Measurements from ENCODE around the gene HEXB. TPM values are rescaled to one million over a fixed set of nuclear protein-coding genes. Genes with fewer than 3 reads are reported as not detected.

The HEXB gene
- total and polyA plus RNA-seq, 2 of the 8 experiments (the other 6 are each of a cell fraction or from before 2014, with no cell fraction given) = 39.7 to 69.2 TPM

DNA sequence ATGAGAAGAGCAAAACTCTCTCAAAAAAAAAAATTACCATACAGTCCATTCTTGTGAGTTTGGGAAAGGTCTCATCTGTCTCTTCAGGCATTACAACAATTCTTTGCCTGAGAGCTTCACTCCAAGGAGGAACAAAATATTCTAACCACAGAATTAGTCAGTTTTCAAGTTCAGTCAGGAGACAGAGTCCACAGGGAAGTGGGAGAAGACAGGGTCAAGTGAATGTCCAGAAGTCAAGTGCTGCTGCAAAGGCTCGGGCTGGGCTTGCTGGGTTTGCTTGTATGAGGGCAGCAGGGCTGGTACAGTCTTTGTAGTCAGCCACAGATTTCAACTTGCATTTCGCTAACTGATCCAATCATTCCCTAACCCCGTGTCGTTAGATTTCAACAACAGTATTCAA lies 17.6 kb upstream of the HEXB start:
- Histone ChIP-seq H3K79me1 (ENCODE audit: low read depth, low read length) (no peaks in the 10 kb centered on the region), H3K4ac (replicated peaks; ENCODE audit: insufficient read length, low read depth, low read length) (no peak overlapping the region), H3K4me2 (ENCODE audit: insufficient read depth in 1 of 2, low read depth in 2 of 2, low read length in 2 of 2) (no peak overlapping the region), H3K23me2 (ENCODE audit: low read depth, low read length) (no peaks in the 10 kb centered on the region; the same call in 1 of the 2 replicates), H2BK5ac (ENCODE audit: low read depth, low read length) (no peak overlapping the region), H2BK120ac (replicated peaks; ENCODE audit: low read depth, low read length) (no peak overlapping the region), H3K79me2 (ENCODE audit: control insufficient read depth in 1 of 2, insufficient read depth in 2 of 2, low read length in 2 of 2) (no peaks in the 10 kb centered on the region), H3K4me1 (replicated peaks in 1 of 4; ENCODE audit: control insufficient read depth in 3 of 4, insufficient read depth in 4 of 4, low read length in 3 of 4) (peaks cover 0 to 5% (median 0%) of the 10 kb centered on the region in 4 experiments; a peak in 3 of 7 replicates), H4K5ac (ENCODE audit: insufficient read length, low read depth, low read length) (no peak overlapping the region), H2AK5ac (ENCODE audit: low read depth, low read length) (no peak overlapping the region), H3K4me3 (ENCODE audit: extremely low read depth in 1 of 4, insufficient read depth in 2 of 4, low read depth in 3 of 4, low read length in 4 of 4) (no peak overlapping the region), H3K9me3 (ENCODE audit: insufficient read depth in 2 of 2, low read depth in 1 of 2, low read length in 1 of 2) (no peaks in the 10 kb centered on the region), H3K23ac (ENCODE audit: insufficient read length) (no peak overlapping the region), H3K9ac (replicated peaks in 1 of 4; ENCODE audit: extremely low read depth in 1 of 4, low read depth in 3 of 4, low read length in 3 of 4) (no peak overlapping the region), H2AFZ (ENCODE audit: low read length) (no peak overlapping the region), H3K27me3 (replicated peaks in 1 of 4; ENCODE audit: control insufficient read depth in 3 of 4, extremely low read depth in 1 of 4, insufficient read depth in 3 of 4, low read length in 3 of 4) (no peaks in the 10 kb centered on the region), H3K36me3 (ENCODE audit: control insufficient read depth in 2 of 4, insufficient read depth in 4 of 4, low read length in 3 of 4) (no peaks in the 10 kb centered on the region), H3K56ac (replicated peaks; ENCODE audit: insufficient read length, low read depth, low read length) (no peak overlapping the region), H4K8ac (ENCODE audit: extremely low read depth, insufficient read depth, low read length) (no peak overlapping the region), H2BK20ac (ENCODE audit: low read length) (no peak overlapping the region), H2BK15ac (ENCODE audit: low read length) (no peak overlapping the region), H3K14ac (ENCODE audit: insufficient read length) (no peak overlapping the region), H3K18ac (ENCODE audit: extremely low read depth, low read length) (no peak overlapping the region), H4K20me1 (replicated peaks in 1 of 2; ENCODE audit: control insufficient read depth in 1 of 2, insufficient read depth in 2 of 2, low read length in 2 of 2) (no peaks in the 10 kb centered on the region), H3K27ac (ENCODE audit: low read depth, low read length) (no peak overlapping the region), H2BK12ac (ENCODE audit: low read depth, low read length) (no peak overlapping the region), H4K91ac (replicated peaks; ENCODE audit: insufficient read length, low read length) (no peak overlapping the region)
- ChIA-PET POLR2A (ENCODE audit: partially characterized antibody) (interaction anchor here (0.6 kb wide), 1 partner anchor 145 kb away, joined by 3 read pairs; no protein-coding TSS in a partner anchor), CTCF (ENCODE audit: partially characterized antibody) (interaction anchor here (0.7 kb wide), 1 partner anchor 415 kb away, joined by 6 read pairs; no protein-coding TSS in a partner anchor)
- TF ChIP-seq CHD2 (IDR thresholded peaks at IDR 0.05; ENCODE audit: low read length) (no peak), ZNF274 (IDR thresholded peaks at IDR 0.05; ENCODE audit: borderline replicate concordance, extremely low read depth, low read length) (no peak), ASH2L (IDR thresholded peaks at IDR 0.05; ENCODE audit: low read length) (no peak), CTBP2 (IDR thresholded peaks at IDR 0.05; ENCODE audit: borderline replicate concordance, insufficient read depth, insufficient read length, low read length) (no peak), CHD1 (IDR thresholded peaks at IDR 0.05; ENCODE audit: low read depth, low read length) (no peak), BACH1 (IDR thresholded peaks at IDR 0.05; ENCODE audit: low read length) (no peak), SP1 (IDR thresholded peaks at IDR 0.05; ENCODE audit: low read depth, low read length) (no peak), EGR1 (IDR thresholded peaks at IDR 0.05; ENCODE audit: borderline replicate concordance, low read depth, low read length) (no peak), BRCA1 (IDR thresholded peaks at IDR 0.05; ENCODE audit: low read depth, low read length) (no peak), SP2 (IDR thresholded peaks at IDR 0.05; ENCODE audit: low read length) (no peak), FOSL1 (IDR thresholded peaks at IDR 0.05; ENCODE audit: insufficient read depth, low read depth, low read length) (no peak), RFX5 (IDR thresholded peaks at IDR 0.05; ENCODE audit: borderline replicate concordance, low read depth, low read length) (no peak), CBX8 (IDR thresholded peaks at IDR 0.05; ENCODE audit: borderline replicate concordance, low read depth, low read length) (no peak)
- TF ChIP-seq, protein P1, sequence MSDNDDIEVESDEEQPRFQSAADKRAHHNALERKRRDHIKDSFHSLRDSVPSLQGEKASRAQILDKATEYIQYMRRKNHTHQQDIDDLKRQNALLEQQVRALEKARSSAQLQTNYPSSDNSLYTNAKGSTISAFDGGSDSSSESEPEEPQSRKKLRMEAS (IDR thresholded peaks at IDR 0.05) = no peak
- TF ChIP-seq, protein P2, sequence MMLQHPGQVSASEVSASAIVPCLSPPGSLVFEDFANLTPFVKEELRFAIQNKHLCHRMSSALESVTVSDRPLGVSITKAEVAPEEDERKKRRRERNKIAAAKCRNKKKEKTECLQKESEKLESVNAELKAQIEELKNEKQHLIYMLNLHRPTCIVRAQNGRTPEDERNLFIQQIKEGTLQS (IDR thresholded peaks at IDR 0.05; ENCODE audit: insufficient read depth, low read depth, low read length) = no peak
- no peak for DNase-seq (ENCODE audit: low read depth in 1 of 2, low spot score in 2 of 2)
- WGBS, 2 experiments (ENCODE audit: extremely low coverage in 1 of 2, insufficient coverage in 1 of 2, insufficient read length in 1 of 2, insufficient replicate concordance in 2 of 2, low coverage in 1 of 2, low lambda C conversion rate in 2 of 2, missing lambda C conversion rate in 1 of 2) = 86% methylated on average over 4 of the region's 4 CpGs; no CpG with 5 or more reads in 1 of the 2 experiments
- no peak for FAIRE-seq
